Measurements from ENCODE around the gene SEPHS1.

DNA sequence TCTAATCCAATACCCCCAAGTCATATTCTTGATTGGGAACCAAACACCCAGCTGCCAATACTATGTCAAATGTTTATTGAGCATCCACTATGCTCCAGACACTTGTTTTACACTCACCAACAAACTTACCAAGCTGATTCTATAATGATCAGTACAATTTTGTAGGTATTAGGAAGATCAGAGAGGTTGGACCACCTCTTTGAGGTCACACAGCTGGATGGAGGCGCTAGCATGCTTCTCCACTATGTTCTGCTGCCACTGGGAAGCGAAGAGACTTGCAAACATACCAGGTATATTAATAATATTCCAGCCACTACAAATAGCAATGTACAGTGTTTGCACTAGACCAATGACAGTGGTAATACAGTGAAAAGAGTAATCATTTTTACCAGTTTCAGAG lies 25.6 kb upstream of the SEPHS1 start:
- TF ChIP-seq EZH2 (IDR thresholded peaks at IDR 0.05; ENCODE audit: borderline replicate concordance, low read length) = no peak
- no peak for TF ChIP-seq CTCF (conservative IDR thresholded peaks at IDR 0.05 in 1 of 2, IDR thresholded peaks at IDR 0.05 in 1 of 2; ENCODE audit: extremely low read depth in 1 of 2, insufficient read depth in 1 of 2, low read depth in 1 of 2, low read length in 2 of 2)
